ENCODE measurements around the gene SORCS2. TPM values are rescaled to one million over a fixed set of nuclear protein-coding genes. Genes with fewer than 3 reads are reported as not detected.

The SORCS2 gene
- total RNA-seq, 2 donors from 2014 or later = 0.68 to 0.92 TPM

- Histone ChIP-seq H3K36me3 (no peaks in the 10 kb centered on the region), H3K9me3 (no peaks in the 10 kb centered on the region), H3K27ac (no peak overlapping the region), H3K4me1 (ENCODE audit: control insufficient read depth in 1 of 2, low read depth in 2 of 2) (no peaks in the 10 kb centered on the region), H3K4me3 (no peak overlapping the region), H3K27me3 (replicated peaks; ENCODE audit: insufficient read depth) (no peaks in the 10 kb centered on the region)
- no peak for DNase-seq (ENCODE audit: low spot score)
- no peak for ATAC-seq (ENCODE audit: insufficient number of reproducible peaks, low FRiP score, low read depth)
- TF ChIP-seq CTCF (IDR thresholded peaks at IDR 0.05) = no peak
Observed at GRCh38 chr4:7501314-7501713, 309.0 kb downstream of the SORCS2 start.

- Histone ChIP-seq H3K4me1 (ENCODE audit: control insufficient read depth in 1 of 2, low read depth in 2 of 2) (peaks cover 2 to 5% of the 10 kb centered on the region in 2 donors), H3K4me3 (no peak overlapping the region), H3K27me3 (replicated peaks; ENCODE audit: insufficient read depth) (no peaks in the 10 kb centered on the region), H3K27ac (no peak overlapping the region), H3K36me3 (no peaks in the 10 kb centered on the region), H3K9me3 (no peaks in the 10 kb centered on the region)
- no peak for TF ChIP-seq CTCF (IDR thresholded peaks at IDR 0.05)
- ATAC-seq (ENCODE audit: insufficient number of reproducible peaks, low FRiP score, low read depth) = no peak
- DNase-seq (ENCODE audit: low spot score) = no peak
Observed at GRCh38 chr4:7501873-7502272, 309.5 kb downstream of the SORCS2 start.

- DNase-seq (ENCODE audit: low spot score) (no peak), ATAC-seq (ENCODE audit: insufficient number of reproducible peaks, low FRiP score, low read depth) (no peak)
- Histone ChIP-seq H3K27ac (no peak overlapping the region), H3K36me3 (no peaks in the 10 kb centered on the region), H3K4me3 (no peak overlapping the region), H3K9me3 (no peaks in the 10 kb centered on the region), H3K27me3 (replicated peaks; ENCODE audit: insufficient read depth) (no peaks in the 10 kb centered on the region), H3K4me1 (ENCODE audit: control insufficient read depth in 1 of 2, low read depth in 2 of 2) (peaks cover 2 to 13% of the 10 kb centered on the region in 2 donors)
- no peak for TF ChIP-seq CTCF (IDR thresholded peaks at IDR 0.05)
Observed at GRCh38 chr4:7503559-7504249, 311.4 kb downstream of the SORCS2 start.

GRCh38 chr4:7505116-7505900 lies 313.0 kb downstream of the SORCS2 start:
- ATAC-seq (ENCODE audit: insufficient number of reproducible peaks, low FRiP score, low read depth) (no peak), DNase-seq (ENCODE audit: low spot score) (no peak)
- Histone ChIP-seq H3K36me3 (no peaks in the 10 kb centered on the region), H3K9me3 (no peaks in the 10 kb centered on the region), H3K27me3 (replicated peaks; ENCODE audit: insufficient read depth) (no peaks in the 10 kb centered on the region), H3K4me3 (no peak overlapping the region), H3K27ac (no peak overlapping the region), H3K4me1 (ENCODE audit: control insufficient read depth in 1 of 2, low read depth in 2 of 2) (peaks cover 2 to 13% of the 10 kb centered on the region in 2 donors)
- no peak for TF ChIP-seq CTCF (IDR thresholded peaks at IDR 0.05)

- Histone ChIP-seq H3K4me1 (ENCODE audit: control insufficient read depth in 1 of 2, low read depth in 2 of 2) (peaks cover 2 to 13% of the 10 kb centered on the region in 2 donors), H3K9me3 (no peaks in the 10 kb centered on the region), H3K27me3 (replicated peaks; ENCODE audit: insufficient read depth) (no peaks in the 10 kb centered on the region), H3K36me3 (no peaks in the 10 kb centered on the region), H3K27ac (no peak overlapping the region), H3K4me3 (no peak overlapping the region)
- no peak for DNase-seq (ENCODE audit: low spot score)
- no peak for TF ChIP-seq CTCF (IDR thresholded peaks at IDR 0.05)
- no peak for ATAC-seq (ENCODE audit: insufficient number of reproducible peaks, low FRiP score, low read depth)
Observed at GRCh38 chr4:7506119-7506518, 313.8 kb downstream of the SORCS2 start.
